Central memory CD8-positive, alpha-beta T cell (primary cell): ENCODE results near the gene LCN10.

Experiments
- ATAC-seq: fragments of 150-1000 bp; cut with Tn5 transposase; replicated peaks from 2 replicates; pipeline ENCODE4 v1.10.0; 2022; ENCODE audit warnings: mild to moderate bottlenecking, moderate FRiP score, moderate number of reproducible peaks; ENCODE audit not compliant: poor library complexity, severe bottlenecking; ENCODE audit errors: extremely low read depth
- DNase-seq, 2 donors: peaks; one replicate each; pipeline ENCODE4 v3.0.0; 2021; ENCODE audit warnings: low spot score in 2 of 2
- H3K27ac Mint-ChIP-seq: one replicate; pipeline ENCODE4 v1.8.0; 2022; ENCODE audit warnings: low read depth, mild to moderate bottlenecking, moderate library complexity, mixed read lengths
- H3K27me3 Mint-ChIP-seq: one replicate; pipeline ENCODE4 v1.8.0; 2022; ENCODE audit warnings: mixed read lengths
- H3K36me3 Mint-ChIP-seq: one replicate; pipeline ENCODE4 v1.8.0; 2022; ENCODE audit warnings: mild to moderate bottlenecking, moderate library complexity, mixed read lengths; ENCODE audit not compliant: insufficient read depth
- H3K4me1 Mint-ChIP-seq: one replicate; pipeline ENCODE4 v1.8.0; 2022; ENCODE audit warnings: mixed read lengths
- H3K4me3 Mint-ChIP-seq: one replicate; pipeline ENCODE4 v1.8.0; 2022; ENCODE audit warnings: mild to moderate bottlenecking, moderate library complexity, mixed read lengths
- H3K9me3 Mint-ChIP-seq: one replicate; pipeline ENCODE4 v1.8.0; 2022; ENCODE audit warnings: mixed read lengths

LCN10 gene

GRCh38 chr9:136738960-136739359 lies 3.8 kb downstream of the LCN10 start:
- ATAC-seq (no peak), DNase-seq (no peak)
- H3K36me3 Mint-ChIP-seq, result peaks cover 1% of the 10 kb centered on the region
- H3K4me3 Mint-ChIP-seq, result no peak overlapping the region
- no peaks in the 10 kb centered on the region for H3K4me1 Mint-ChIP-seq
- peaks cover 12% of the 10 kb centered on the region for H3K27me3 Mint-ChIP-seq
- no peaks in the 10 kb centered on the region for H3K9me3 Mint-ChIP-seq
- H3K27ac Mint-ChIP-seq, result no peak overlapping the region

GRCh38 chr9:136735812-136736480 lies 6.8 kb downstream of the LCN10 start:
- ATAC-seq, result no peak
- no peak overlapping the region for H3K27ac Mint-ChIP-seq

GRCh38 chr9:136734837-136735496 lies 7.8 kb downstream of the LCN10 start:
- Mint-ChIP-seq H3K27me3 (no peaks in the 10 kb centered on the region), H3K4me1 (no peaks in the 10 kb centered on the region), H3K27ac (no peak overlapping the region), H3K36me3 (peaks cover 2% of the 10 kb centered on the region), H3K9me3 (no peaks in the 10 kb centered on the region), H3K4me3 (no peak overlapping the region)
- no peak for DNase-seq
- no peak for ATAC-seq

More at GRCh38 chr9:136735812-136736480, 6.8 kb downstream of the LCN10 start:
- no peak for DNase-seq
- Mint-ChIP-seq H3K27me3 (no peaks in the 10 kb centered on the region), H3K4me3 (no peak overlapping the region), H3K9me3 (no peaks in the 10 kb centered on the region), H3K4me1 (no peaks in the 10 kb centered on the region), H3K36me3 (no peaks in the 10 kb centered on the region)

- H3K36me3 Mint-ChIP-seq, result peaks cover 9% of the 10 kb centered on the region
- no peak overlapping the region for H3K27ac Mint-ChIP-seq
- DNase-seq (no peak), ATAC-seq (no peak)
- no peaks in the 10 kb centered on the region for H3K27me3 Mint-ChIP-seq
- H3K4me1 Mint-ChIP-seq, result peaks cover 6% of the 10 kb centered on the region
- no peaks in the 10 kb centered on the region for H3K9me3 Mint-ChIP-seq
- H3K4me3 Mint-ChIP-seq, result no peak overlapping the region
Measured at GRCh38 chr9:136733611-136734010, 9.1 kb downstream of the LCN10 start.

- no peaks in the 10 kb centered on the region for H3K9me3 Mint-ChIP-seq
- peaks cover 6% of the 10 kb centered on the region for H3K4me1 Mint-ChIP-seq
- ATAC-seq, result no peak
- peaks cover 16% of the 10 kb centered on the region for H3K36me3 Mint-ChIP-seq
- H3K4me3 Mint-ChIP-seq, result no peak overlapping the region
- no peak for DNase-seq
- H3K27me3 Mint-ChIP-seq, result no peaks in the 10 kb centered on the region
- no peak overlapping the region for H3K27ac Mint-ChIP-seq
Measured at GRCh38 chr9:136732444-136733178, 10.1 kb downstream of the LCN10 start.

GRCh38 chr9:136729926-136730325 lies 12.8 kb downstream of the LCN10 start:
- Mint-ChIP-seq H3K4me3 (no peak overlapping the region), H3K4me1 (peaks cover 16% of the 10 kb centered on the region), H3K27ac (no peak overlapping the region), H3K9me3 (no peaks in the 10 kb centered on the region), H3K36me3 (peaks cover 38% of the 10 kb centered on the region), H3K27me3 (no peaks in the 10 kb centered on the region)
- DNase-seq (no peak), ATAC-seq (no peak)

- no peaks in the 10 kb centered on the region for H3K9me3 Mint-ChIP-seq
- H3K4me3 Mint-ChIP-seq, result peak overlapping the region; percentile 37
- no peaks in the 10 kb centered on the region for H3K27me3 Mint-ChIP-seq
- DNase-seq, result no peak
- no peak for ATAC-seq
- H3K36me3 Mint-ChIP-seq, result peaks cover 45% of the 10 kb centered on the region
- H3K27ac Mint-ChIP-seq, result no peak overlapping the region
- H3K4me1 Mint-ChIP-seq, result peaks cover 20% of the 10 kb centered on the region
Measured at GRCh38 chr9:136729144-136729543, 13.6 kb downstream of the LCN10 start.

GRCh38 chr9:136728548-136729123 lies 14.1 kb downstream of the LCN10 start:
- Mint-ChIP-seq H3K4me1 (peaks cover 23% of the 10 kb centered on the region), H3K27ac (no peak overlapping the region), H3K9me3 (no peaks in the 10 kb centered on the region), H3K4me3 (peak overlapping the region; percentile 94), H3K36me3 (peaks cover 51% of the 10 kb centered on the region), H3K27me3 (no peaks in the 10 kb centered on the region)
- DNase-seq (no peak), ATAC-seq (no peak)

GRCh38 chr9:136728080-136728547 lies 14.6 kb downstream of the LCN10 start:
- Mint-ChIP-seq H3K4me3 (peak overlapping the region; percentile 94), H3K4me1 (peaks cover 23% of the 10 kb centered on the region), H3K36me3 (peaks cover 54% of the 10 kb centered on the region), H3K27me3 (no peaks in the 10 kb centered on the region), H3K9me3 (no peaks in the 10 kb centered on the region), H3K27ac (peak overlapping the region; percentile 87)
- DNase-seq, result peak; percentile 87 to 92
- ATAC-seq, result peak; percentile 68

- peak in 1 of 2 donors; percentile 44 for DNase-seq
- H3K9me3 Mint-ChIP-seq, result no peaks in the 10 kb centered on the region
Measured at GRCh38 chr9:136726631-136727191, 16.0 kb downstream of the LCN10 start.

GRCh38 chr9:136726118-136726517 lies 16.6 kb downstream of the LCN10 start:
- no peak for DNase-seq
- Mint-ChIP-seq H3K27ac (peak overlapping the region; percentile 87), H3K9me3 (no peaks in the 10 kb centered on the region), H3K4me1 (peaks cover 23% of the 10 kb centered on the region), H3K27me3 (no peaks in the 10 kb centered on the region), H3K4me3 (peak overlapping the region; percentile 94), H3K36me3 (peaks cover 54% of the 10 kb centered on the region)
- ATAC-seq, result no peak

More at GRCh38 chr9:136726631-136727191, 16.0 kb downstream of the LCN10 start:
- ATAC-seq, result peak; percentile 61
- peaks cover 54% of the 10 kb centered on the region for H3K36me3 Mint-ChIP-seq
- peaks cover 23% of the 10 kb centered on the region for H3K4me1 Mint-ChIP-seq
- H3K27me3 Mint-ChIP-seq, result no peaks in the 10 kb centered on the region
- peak overlapping the region; percentile 94 for H3K4me3 Mint-ChIP-seq
- H3K27ac Mint-ChIP-seq, result peak overlapping the region; percentile 87

- Mint-ChIP-seq H3K4me1 (peaks cover 23% of the 10 kb centered on the region), H3K4me3 (no peak overlapping the region), H3K27me3 (no peaks in the 10 kb centered on the region), H3K9me3 (no peaks in the 10 kb centered on the region), H3K27ac (no peak overlapping the region), H3K36me3 (peaks cover 54% of the 10 kb centered on the region)
- ATAC-seq (no peak), DNase-seq (no peak)
Measured at GRCh38 chr9:136725612-136726011, 17.1 kb downstream of the LCN10 start.
